Loucy (cell line): ENCODE data around the gene TTC13.

Experiments
- CTCF ChIP-seq: fragments of 200-600 bp; sonication (generic); conservative IDR thresholded peaks from 2 replicates; pipeline ENCODE4 v1.5.1; 2014; ENCODE audit warnings: mild to moderate bottlenecking, antibody characterized with exemption, low read length
- EZH2phosphoT487 ChIP-seq: fragments of 200-600 bp; IDR thresholded peaks from 2 replicates; pipeline ENCODE4 v1.6.1; 2018; ENCODE audit warnings: antibody characterized with exemption, mild to moderate bottlenecking, moderate library complexity, borderline replicate concordance

GRCh38 chr1:230902349-230902923, 76.2 kb downstream of the TTC13 start:
- TF ChIP-seq CTCF (no peak), EZH2phosphoT487 (no peak)
